Sigmoid colon (tissue), 7 donors: ENCODE measurements around the gene LSM2. TPM values are rescaled to one million over a fixed set of nuclear protein-coding genes. Genes with fewer than 3 reads are reported as not detected.

Experiments used
- DNase-seq: peaks from one replicate; pipeline ENCODE4 v3.0.0-alpha.2; 2019
- H3K27ac ChIP-seq, 4 donors: fragments of 200-600 bp; sonication (generic); one replicate each; pipeline ENCODE4 v1.5.1; 2016 to 2019; ENCODE audit warnings: mild to moderate bottlenecking in 1 of 4
- H3K27me3 ChIP-seq, 3 donors: fragments of 200-600 bp; sonication (generic); one replicate each; pipeline ENCODE4 v1.5.1; 2019; ENCODE audit warnings: mild to moderate bottlenecking in 1 of 3
- H3K36me3 ChIP-seq, 4 donors: fragments of 200-600 bp; sonication (generic); one replicate each; pipeline ENCODE4 v1.5.1; 2016 to 2019
- H3K4me1 ChIP-seq, 4 donors: fragments of 200-600 bp; sonication (generic); one replicate each; pipeline ENCODE4 v1.5.1; 2017 to 2019
- H3K4me3 ChIP-seq, 4 donors: fragments of 200-600 bp; sonication (generic); one replicate each; pipeline ENCODE4 v1.5.1; 2017 to 2019; ENCODE audit warnings: mild to moderate bottlenecking in 2 of 4, moderate library complexity in 1 of 4
- H3K9me3 ChIP-seq, 4 donors: fragments of 200-600 bp in 3 of 4; sonication (generic) in 3 of 4; one replicate each; pipeline versions ENCODE4 v1.5.1 to v1.6.1; 2013 to 2019
- EP300 ChIP-seq, 4 donors: sonication (generic); formaldehyde crosslinking; IDR thresholded peaks; one replicate each; pipeline ENCODE4 v1.6.1; 2017; ENCODE audit warnings: antibody characterized with exemption in 4 of 4
- POLR2A ChIP-seq, 2 donors: fragments of 450-650 bp; IDR thresholded peaks; one replicate each; pipeline ENCODE4 v1.6.1; 2016; ENCODE audit warnings: antibody characterized with exemption in 2 of 2, mild to moderate bottlenecking in 2 of 2, moderate library complexity in 2 of 2
- POLR2AphosphoS5 ChIP-seq, 4 donors: sonication (generic); formaldehyde crosslinking; IDR thresholded peaks; one replicate each; pipeline ENCODE4 v1.6.1; 2017; ENCODE audit warnings: antibody characterized with exemption in 4 of 4
- WGBS, 2 donors: extraction: QIAGEN DNeasy Blood & Tissue Kit; methylation state at CpG; one replicate each; pipeline ENCODE4 v1.1.7; 2013; 5-methylcytosine and 5-hydroxymethylcytosine counted together
- intact Hi-C: fragments of 100-400 bp; cut with DNase I; formaldehyde crosslinking; loops from one replicate; pipeline ENCODE4 v1.15.1; 2023
- polyA plus RNA-seq, 3 donors: library from polyadenylated mRNA; stranded (reverse); fragments of 200-250 nt; gene quantifications; one replicate each; pipeline ENCODE4 v1.2.3, GENCODE V29; 2013
- total RNA-seq, 4 donors: library from RNA; depleted of rRNA; stranded (reverse); fragments of >200 nt; gene quantifications; one replicate each; pipeline ENCODE4 v1.1.0, GENCODE V29; 2016
- TF ChIP-seq, protein P1 (sequence below), 4 experiments: fragments of 450-650 bp in 3 of 4; fragments of 200-600 bp in 1 of 4; IDR thresholded peaks; one replicate each; pipeline ENCODE4 v1.5.1; 2016 to 2019; ENCODE audit warnings: antibody characterized with exemption in 4 of 4, mild to moderate bottlenecking in 3 of 4, moderate library complexity in 2 of 4
- donor health status: healthy with polysubstance abuse.
- donor health status: Bipolar disorder and iron deficiency.
- donor health status: healthy.

The LSM2 gene
- total and polyA plus RNA-seq, 7 donors = 28.4 to 94.7 (median 49.9) TPM

DNA sequence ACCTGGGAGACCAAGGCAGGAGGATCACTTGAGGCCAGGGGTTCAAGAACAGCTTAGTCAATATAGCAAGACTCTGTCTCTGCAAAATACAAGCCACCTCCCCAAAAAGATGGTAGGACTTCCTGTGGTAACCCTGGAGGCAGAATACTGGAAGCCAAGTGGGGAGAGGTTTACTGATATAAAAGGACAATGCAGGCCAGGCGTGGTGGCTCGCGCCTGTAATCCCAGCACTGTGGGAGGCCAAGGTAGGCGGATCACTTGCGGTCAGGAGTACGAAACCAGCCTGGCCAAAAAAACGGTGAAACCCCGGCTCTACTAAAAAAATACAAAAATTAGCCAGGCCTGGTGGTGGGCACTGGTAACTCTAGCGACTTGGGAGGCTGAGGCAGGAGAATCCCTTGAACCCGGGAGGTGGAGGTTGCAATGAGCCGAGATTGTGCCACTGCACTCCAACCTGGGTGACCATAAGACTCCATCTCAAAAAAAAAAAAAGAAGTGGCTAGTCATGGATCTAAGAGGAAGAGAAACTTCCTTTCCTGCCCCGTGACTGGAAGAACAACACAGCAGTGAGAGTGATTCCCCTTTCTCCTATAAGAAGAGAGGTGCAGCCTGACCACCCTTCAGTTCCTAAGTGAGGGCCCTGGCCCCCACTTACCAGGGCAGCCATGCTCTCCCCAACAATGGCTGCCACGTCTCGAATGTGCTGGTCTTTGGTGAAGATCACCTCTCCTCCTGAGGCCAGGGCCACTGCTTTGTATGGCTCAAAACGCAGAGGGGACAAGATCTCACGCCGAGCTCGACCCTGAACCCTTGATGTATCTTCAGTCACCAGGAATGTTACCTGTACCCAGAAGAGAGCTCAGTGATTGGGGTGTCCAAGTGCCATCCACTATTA is 38.2 kb downstream of the LSM2 start:
- Histone ChIP-seq H3K27ac (no peak overlapping the region), H3K36me3 (no peaks in the 10 kb centered on the region), H3K27me3 (peaks cover 0 to 14% (median 3%) of the 10 kb centered on the region in 3 donors), H3K4me3 (no peak overlapping the region), H3K4me1 (peaks cover 0 to 10% (median 7%) of the 10 kb centered on the region in 4 donors), H3K9me3 (no peaks in the 10 kb centered on the region)
- no peak for DNase-seq
- no peak for TF ChIP-seq EP300 (IDR thresholded peaks at IDR 0.05)
- TF ChIP-seq, protein P1, sequence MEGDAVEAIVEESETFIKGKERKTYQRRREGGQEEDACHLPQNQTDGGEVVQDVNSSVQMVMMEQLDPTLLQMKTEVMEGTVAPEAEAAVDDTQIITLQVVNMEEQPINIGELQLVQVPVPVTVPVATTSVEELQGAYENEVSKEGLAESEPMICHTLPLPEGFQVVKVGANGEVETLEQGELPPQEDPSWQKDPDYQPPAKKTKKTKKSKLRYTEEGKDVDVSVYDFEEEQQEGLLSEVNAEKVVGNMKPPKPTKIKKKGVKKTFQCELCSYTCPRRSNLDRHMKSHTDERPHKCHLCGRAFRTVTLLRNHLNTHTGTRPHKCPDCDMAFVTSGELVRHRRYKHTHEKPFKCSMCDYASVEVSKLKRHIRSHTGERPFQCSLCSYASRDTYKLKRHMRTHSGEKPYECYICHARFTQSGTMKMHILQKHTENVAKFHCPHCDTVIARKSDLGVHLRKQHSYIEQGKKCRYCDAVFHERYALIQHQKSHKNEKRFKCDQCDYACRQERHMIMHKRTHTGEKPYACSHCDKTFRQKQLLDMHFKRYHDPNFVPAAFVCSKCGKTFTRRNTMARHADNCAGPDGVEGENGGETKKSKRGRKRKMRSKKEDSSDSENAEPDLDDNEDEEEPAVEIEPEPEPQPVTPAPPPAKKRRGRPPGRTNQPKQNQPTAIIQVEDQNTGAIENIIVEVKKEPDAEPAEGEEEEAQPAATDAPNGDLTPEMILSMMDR (IDR thresholded peaks at IDR 0.05) = no peak
- TF ChIP-seq POLR2A (IDR thresholded peaks at IDR 0.05) = no peak
- no peak for TF ChIP-seq POLR2AphosphoS5 (IDR thresholded peaks at IDR 0.05)
- intact Hi-C loops = loop anchor here (1.0 kb wide), 1 partner anchor 88 kb away; no protein-coding TSS in a partner anchor
- WGBS, 2 donors = 91% methylated on average over 18 of the region's 18 CpGs

DNA sequence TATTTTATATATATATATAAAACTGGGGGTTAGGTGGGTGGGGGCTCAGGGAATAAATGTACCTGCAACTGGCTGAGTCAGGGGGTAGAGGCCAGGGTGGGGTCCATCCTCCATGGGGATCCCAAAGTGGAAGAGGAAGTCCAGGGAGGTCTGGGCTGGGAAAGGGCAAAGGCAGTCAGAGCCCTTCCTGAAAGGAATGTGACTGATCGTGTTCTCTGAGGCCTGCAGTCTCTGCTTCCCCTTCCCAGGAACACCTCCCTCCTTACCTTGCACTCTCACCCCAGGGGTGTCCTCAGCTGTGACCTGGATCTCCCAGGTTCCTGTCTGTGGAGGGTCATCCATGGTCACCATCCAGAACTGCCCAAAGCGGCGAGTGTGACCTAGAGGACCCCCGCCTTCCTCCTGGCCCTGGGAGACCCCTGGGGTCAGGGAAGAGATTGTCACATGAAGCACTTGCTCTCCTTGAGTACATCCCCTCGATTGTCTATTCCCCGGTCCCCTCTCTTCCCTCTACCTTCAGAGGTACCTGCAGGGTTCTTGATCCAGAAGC is 39.6 kb downstream of the LSM2 start:
- TF ChIP-seq EP300 (IDR thresholded peaks at IDR 0.05) (no peak), POLR2AphosphoS5 (IDR thresholded peaks at IDR 0.05) (no peak), POLR2A (IDR thresholded peaks at IDR 0.05) (no peak)
- TF ChIP-seq, protein P1 (IDR thresholded peaks at IDR 0.05) = no peak
- Histone ChIP-seq H3K4me1 (peaks cover 0 to 10% (median 7%) of the 10 kb centered on the region in 4 donors), H3K27ac (no peak overlapping the region), H3K4me3 (no peak overlapping the region), H3K36me3 (no peaks in the 10 kb centered on the region), H3K9me3 (no peaks in the 10 kb centered on the region), H3K27me3 (peaks cover 0 to 14% (median 3%) of the 10 kb centered on the region in 3 donors)
- intact Hi-C loops = no loop called here
- no peak for DNase-seq
- WGBS, 2 donors = 83 to 84% methylated on average over 6 of the region's 6 CpGs

DNA sequence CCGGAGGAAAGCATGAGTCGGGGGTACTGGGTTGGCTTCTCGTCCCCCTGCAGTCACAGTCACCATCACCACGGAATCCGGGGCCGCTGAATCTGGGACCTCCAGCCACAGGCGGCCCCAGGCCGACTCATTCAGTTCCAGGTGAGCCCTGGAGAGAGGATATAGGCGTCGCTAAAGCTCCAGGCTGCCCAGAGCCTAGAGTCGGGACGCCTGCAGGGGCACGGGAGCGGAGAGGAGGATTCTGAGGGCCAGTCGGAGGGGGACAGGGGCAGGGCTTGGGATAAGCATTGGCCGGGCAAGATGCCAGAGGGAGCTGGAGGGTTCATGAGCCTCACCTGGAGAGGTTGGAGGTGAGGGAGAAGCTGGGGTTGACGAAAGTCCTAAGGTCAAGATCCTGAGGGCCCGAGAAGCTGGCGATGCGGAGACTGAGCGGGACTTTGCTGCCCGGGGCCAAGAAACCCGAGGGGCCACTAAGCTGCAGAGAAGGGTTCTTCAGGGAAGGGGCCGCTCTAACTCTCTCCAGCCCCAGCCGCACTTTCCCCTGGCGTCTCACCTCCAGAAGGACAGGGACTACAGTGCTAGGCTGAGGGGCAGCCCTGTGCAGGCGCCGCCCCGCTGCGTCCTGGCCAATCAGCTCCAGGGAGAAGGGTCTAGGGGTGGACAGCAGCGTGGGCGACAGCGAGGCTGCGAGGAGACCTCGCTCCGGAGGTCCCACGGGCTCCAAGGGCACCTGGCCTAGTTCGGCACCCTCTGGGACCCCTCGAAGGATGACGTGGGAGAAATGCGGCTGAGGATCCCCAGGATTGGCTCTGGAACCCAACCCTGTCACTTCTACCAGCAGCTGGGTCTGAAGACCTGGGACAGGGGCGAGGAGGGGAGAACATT is 40.6 kb downstream of the LSM2 start:
- peaks cover 0 to 14% (median 3%) of the 10 kb centered on the region in 3 donors for H3K27me3 ChIP-seq
- no peaks in the 10 kb centered on the region for H3K36me3 ChIP-seq
- TF ChIP-seq POLR2AphosphoS5 (IDR thresholded peaks at IDR 0.05) = no peak
- TF ChIP-seq, protein P1 (IDR thresholded peaks at IDR 0.05) = peak in 1 of 4 experiments; percentile 7
- H3K9me3 ChIP-seq = no peaks in the 10 kb centered on the region
- peak overlapping the region in 3 of 4 donors; percentile 11 to 32 (median 26) for H3K4me3 ChIP-seq
- H3K4me1 ChIP-seq = peaks cover 0 to 10% (median 7%) of the 10 kb centered on the region in 4 donors
- 54 to 58% methylated on average over 42 of the region's 42 CpGs for WGBS, 2 donors
- H3K27ac ChIP-seq = no peak overlapping the region
- no peak for DNase-seq
- intact Hi-C loops = no loop called here

DNA sequence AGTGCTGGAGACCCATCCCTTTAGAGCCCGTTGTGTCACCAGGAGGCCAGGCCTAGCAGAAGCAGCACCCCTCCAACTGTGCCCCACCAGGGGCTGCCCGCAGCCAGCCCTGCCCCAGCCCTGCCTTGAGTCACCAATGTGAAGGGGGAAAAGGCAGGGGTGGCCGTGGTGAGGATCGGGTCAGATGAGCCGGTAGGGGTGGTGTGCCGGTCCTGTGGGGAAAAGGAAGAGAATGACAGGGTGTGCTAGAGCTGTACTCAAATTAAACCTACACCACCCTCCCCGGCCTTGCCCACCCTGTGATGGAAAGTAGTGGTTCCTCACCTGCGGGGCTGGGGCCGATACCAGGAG is 41.2 kb downstream of the LSM2 start:
- Histone ChIP-seq H3K27ac (no peak overlapping the region), H3K36me3 (no peaks in the 10 kb centered on the region), H3K9me3 (no peaks in the 10 kb centered on the region), H3K4me1 (peaks cover 0 to 10% (median 7%) of the 10 kb centered on the region in 4 donors), H3K4me3 (no peak overlapping the region), H3K27me3 (peaks cover 0 to 14% (median 3%) of the 10 kb centered on the region in 3 donors)
- no peak for TF ChIP-seq POLR2AphosphoS5 (IDR thresholded peaks at IDR 0.05)
- no peak for TF ChIP-seq EP300 (IDR thresholded peaks at IDR 0.05)
- TF ChIP-seq POLR2A (IDR thresholded peaks at IDR 0.05) = no peak
- TF ChIP-seq, protein P1 (IDR thresholded peaks at IDR 0.05) = no peak
- 84 to 89% methylated on average over 9 of the region's 9 CpGs for WGBS, 2 donors
- no peak for DNase-seq
- intact Hi-C loops = no loop called here
